ENCODE measurements around the gene NFE2L3. TPM values are rescaled to one million over a fixed set of nuclear protein-coding genes. Genes with fewer than 3 reads are reported as not detected.
"Not testable (repeated sequence)": the region's sequence is repeated elsewhere in the genome, so short reads cannot be mapped to it uniquely, and the experiment has no call there.

The NFE2L3 gene, protein sequence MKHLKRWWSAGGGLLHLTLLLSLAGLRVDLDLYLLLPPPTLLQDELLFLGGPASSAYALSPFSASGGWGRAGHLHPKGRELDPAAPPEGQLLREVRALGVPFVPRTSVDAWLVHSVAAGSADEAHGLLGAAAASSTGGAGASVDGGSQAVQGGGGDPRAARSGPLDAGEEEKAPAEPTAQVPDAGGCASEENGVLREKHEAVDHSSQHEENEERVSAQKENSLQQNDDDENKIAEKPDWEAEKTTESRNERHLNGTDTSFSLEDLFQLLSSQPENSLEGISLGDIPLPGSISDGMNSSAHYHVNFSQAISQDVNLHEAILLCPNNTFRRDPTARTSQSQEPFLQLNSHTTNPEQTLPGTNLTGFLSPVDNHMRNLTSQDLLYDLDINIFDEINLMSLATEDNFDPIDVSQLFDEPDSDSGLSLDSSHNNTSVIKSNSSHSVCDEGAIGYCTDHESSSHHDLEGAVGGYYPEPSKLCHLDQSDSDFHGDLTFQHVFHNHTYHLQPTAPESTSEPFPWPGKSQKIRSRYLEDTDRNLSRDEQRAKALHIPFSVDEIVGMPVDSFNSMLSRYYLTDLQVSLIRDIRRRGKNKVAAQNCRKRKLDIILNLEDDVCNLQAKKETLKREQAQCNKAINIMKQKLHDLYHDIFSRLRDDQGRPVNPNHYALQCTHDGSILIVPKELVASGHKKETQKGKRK
- total RNA-seq = 1 to 10 TPM; 1.8 to 2.0 TPM
- long read RNA-seq, donor 1, transcript NFE2L3-201 (4 exons, 3,686 nt) = major isoform, 5 of 6 reads
- long read RNA-seq, donor 1, partial matches to known transcripts = 0 of 6 reads
- long read RNA-seq, donor 1, other reads (novel, unspliced or antisense) = 1 of 6 reads
- long read RNA-seq, donor 2 = 0 reads

DNA sequence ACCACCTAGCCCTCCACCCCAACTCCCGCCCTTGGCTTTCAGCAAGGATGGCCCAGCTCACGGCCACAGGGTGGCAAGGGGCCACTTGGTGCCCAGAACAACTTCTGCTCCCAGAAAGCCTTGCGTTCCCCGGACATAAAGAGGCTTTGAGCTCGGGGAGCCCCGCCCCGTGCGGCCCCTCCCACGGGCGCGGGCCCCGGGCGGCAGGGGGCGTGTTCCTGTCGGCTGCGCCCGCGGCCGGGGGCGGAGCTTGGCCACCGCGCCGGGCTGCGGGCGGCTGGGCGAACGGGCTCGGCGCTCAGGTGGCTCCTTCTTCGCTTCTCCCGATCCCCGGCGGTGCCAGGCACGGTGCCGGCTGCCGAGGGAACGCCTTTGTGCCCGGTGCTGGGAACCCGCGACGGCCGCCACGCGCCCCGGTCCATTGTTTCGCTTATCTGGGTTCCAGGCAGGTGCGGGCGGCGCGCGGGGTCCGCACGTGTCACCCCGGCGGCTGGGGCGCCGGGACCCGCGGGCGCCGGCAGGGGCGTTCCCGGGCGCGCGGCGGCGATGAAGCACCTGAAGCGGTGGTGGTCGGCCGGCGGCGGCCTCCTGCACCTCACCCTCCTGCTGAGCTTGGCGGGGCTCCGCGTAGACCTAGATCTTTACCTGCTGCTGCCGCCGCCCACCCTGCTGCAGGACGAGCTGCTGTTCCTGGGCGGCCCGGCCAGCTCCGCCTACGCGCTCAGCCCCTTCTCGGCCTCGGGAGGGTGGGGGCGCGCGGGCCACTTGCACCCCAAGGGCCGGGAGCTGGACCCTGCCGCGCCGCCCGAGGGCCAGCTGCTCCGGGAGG lies at the start of gene NFE2L3:
NFE2L3 (plus strand) TSS at position 246 of the 829 bp plus-strand sequence; CDS start at position 547, 301 bp downstream.
- intact Hi-C loops (cut with DNase I) = no loop called here
- DNase-seq (ENCODE audit: low spot score) = peak; percentile 90

DNA sequence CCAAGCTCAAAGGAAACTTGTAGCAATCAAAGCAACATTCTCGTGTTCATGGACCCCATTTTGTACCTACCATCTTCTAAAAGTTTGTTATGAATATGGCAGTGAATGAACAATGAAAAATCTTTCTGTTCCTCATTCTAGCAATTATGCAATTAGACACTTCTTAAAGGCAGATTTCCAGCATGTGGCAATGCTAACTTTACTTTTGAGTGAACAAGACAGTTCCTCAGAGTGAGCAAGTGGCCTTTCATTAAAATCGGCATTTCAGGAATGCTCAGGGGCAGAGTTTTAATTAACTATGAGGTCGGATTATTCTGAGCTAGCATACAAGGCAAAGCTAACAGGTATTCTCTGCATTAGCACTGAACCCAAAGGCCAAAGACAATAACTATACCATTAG lies 48.4 kb upstream of the NFE2L3 start:
- intact Hi-C loops (cut with DNase I) = no loop called here
- DNase-seq (ENCODE audit: low spot score) = no peak

DNA sequence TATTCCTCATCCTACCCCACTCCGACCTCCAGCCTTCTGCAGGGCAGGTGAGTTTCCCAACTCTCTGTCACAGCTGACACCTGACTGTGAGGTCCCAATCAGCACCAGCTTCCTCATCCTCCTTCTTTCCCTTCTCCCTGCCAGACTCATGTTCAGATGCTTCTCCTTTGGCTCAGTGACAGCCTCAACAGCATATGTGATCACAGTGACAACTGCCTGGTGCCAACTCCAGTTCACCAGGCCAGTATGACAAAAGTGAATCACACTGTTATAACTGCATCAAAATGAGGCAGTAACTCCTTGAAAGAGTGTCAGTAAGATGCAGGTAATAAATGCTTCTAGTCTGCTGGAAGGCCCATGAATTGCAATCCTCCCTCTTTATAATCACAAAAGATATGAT lies 46.8 kb upstream of the NFE2L3 start:
- no peak for DNase-seq (ENCODE audit: low spot score)
- intact Hi-C loops (cut with DNase I) = no loop called here

DNA sequence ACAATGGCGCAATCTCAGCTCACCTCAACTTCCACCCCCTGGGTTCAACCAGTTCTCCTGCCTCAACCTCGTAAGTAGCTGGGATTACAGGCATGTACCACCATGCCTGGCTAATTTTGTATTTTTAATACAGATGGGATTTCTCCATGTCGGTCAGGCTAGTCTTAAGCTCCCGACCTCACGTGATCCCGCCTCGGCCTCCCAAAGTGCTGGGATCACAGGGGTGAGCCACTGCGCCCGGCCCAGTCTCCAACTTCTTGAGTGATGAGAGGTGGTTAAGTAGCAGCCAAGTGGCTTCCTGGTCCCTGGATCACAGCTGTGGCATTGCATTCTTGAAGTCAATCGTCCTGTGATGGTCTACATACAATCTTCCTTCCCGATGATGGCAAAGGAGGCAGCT lies 46.1 kb upstream of the NFE2L3 start:
- no peak for DNase-seq (ENCODE audit: low spot score)
- intact Hi-C loops (cut with DNase I) = no loop called here

DNA sequence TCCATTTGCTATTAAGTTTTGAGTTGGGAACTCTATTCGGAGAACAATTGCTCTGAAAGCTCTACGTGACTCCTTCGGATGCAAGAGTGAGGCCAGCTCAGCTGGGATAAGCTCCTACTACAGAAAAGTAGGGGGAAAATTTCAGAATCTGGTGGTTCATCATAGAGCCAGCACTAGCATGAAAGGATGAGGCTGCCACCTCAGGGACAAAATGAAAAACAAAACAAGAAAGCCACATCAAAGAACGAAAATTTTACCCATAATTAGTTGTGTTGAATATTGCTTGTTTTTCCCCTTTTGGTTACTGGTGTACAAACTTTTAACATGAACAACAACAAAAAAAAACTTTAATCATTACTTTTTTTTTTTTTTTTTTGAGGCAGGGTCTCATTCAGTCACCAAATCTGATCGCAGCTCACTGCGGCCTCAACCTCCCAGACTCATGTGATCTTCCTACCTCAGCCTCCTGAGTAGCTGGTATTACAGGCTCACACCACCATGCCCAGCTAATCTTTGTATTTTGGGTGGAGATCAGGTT lies 39.7 kb upstream of the NFE2L3 start:
- intact Hi-C loops (cut with DNase I) = no loop called here
- no peak for DNase-seq (ENCODE audit: low spot score)

DNA sequence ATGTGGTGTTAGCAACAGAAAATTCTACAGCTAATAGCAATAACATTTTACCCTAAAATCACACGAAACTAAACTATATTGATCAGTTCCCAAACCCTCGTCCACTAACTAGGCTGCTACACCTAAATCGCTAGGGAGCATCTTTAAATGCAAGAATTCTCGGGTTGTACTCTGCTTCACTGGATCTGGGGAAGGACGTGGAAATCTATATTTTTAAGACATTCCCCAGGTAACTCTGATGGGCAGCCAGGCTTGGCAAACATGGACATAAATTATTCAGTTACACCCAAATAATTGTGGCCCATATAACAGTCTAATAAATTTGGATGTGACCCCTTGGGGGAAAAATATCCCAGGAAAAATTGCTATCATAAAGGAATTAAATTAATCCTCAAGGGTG lies 36.3 kb upstream of the NFE2L3 start:
- intact Hi-C loops (cut with DNase I) = no loop called here
- no peak for DNase-seq (ENCODE audit: low spot score)

DNA sequence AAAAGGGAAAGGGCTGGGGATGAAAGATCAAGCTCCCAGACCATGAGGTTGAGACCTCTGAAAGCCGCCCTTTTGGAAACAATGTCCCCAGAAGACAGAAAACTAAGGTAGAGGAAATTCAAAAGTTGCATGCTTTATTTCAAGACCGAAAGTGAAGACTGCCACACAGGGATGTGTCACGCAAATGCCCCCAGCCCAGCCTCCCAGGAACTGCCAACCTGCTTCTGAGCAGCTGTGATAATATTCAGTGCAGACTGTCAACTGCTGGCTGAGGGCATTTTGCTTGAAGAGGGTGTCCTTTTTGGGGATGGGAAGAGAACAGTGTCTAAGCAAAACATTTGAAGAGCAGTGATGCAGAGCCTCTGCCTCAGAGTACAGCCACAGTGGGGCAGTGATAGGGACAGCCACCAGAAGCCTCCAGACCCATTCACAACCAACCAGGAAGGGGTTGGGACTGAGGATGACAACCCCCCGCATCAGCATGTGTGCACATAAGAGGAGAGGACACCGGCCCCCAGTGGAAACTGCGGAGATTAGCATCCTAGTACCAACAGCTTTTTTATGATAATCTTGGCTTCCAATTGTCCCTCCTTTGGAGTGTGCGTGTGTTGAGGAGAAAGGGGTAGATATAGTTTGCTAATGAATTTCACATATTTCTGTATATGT lies 34.7 kb upstream of the NFE2L3 start:
- intact Hi-C loops (cut with DNase I) = no loop called here
- no peak for DNase-seq (ENCODE audit: low spot score)

DNA sequence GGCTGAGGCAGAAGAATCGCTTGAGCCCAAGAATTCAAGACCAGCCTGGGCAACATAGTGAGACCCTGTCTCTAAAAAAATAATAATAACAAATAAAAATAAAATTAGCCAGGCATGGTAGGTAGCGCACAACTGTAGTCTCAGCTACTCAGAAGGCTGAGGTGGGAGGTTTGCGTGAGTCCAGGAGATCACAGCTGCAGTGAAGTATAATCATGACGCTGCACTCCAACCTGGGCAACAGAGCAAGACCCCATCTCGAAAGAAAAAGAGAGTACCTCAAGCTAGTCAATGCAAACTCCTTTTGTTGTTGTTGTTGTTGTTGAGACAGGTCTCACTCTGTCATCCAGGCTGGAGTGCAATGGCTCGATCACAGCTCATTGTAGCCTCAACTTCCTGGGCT lies 34.0 kb upstream of the NFE2L3 start:
- intact Hi-C loops (cut with DNase I) = no loop called here
- no peak for DNase-seq (ENCODE audit: low spot score)

DNA sequence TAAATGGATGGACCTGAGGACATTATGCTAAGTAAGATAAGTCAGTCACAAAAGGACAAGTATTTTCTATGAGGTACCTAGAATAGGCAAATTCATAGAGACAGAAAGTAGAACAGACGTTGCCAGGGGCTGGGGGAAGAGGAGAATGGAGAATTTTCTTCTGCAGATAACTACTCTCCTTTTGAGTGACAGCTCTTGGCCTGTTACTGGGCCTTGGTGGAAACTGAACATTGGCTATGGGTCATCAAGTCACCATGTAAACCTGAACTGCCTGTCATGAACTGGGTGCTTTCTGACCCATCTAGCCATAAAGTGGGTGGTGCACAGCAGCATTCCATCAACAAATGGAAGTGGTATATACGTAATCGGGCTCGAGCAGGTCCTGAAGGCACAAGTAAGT lies 29.3 kb upstream of the NFE2L3 start:
- intact Hi-C loops (cut with DNase I) = no loop called here
- DNase-seq (ENCODE audit: low spot score) = no peak

DNA sequence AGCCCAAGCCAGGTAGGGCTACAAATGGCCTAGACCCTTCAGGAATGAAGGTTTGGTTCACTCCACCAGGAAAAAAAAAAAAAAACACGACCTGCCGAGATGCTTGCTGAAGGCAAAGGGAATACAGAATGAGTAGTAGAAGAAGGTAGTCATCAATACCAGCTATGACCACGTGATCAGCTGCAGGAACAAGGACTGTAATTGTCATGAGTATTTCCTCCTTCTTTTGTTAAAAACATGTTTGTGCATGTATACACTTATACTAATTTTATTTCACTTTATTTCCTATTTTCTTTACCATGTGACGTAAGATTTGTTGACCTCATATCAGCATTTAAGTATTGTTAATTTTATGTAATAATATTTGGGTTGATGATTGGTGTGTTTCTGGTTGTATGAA lies 27.2 kb upstream of the NFE2L3 start:
- DNase-seq (ENCODE audit: low spot score); intact Hi-C loops (cut with DNase I): not testable (repeated sequence)

DNA sequence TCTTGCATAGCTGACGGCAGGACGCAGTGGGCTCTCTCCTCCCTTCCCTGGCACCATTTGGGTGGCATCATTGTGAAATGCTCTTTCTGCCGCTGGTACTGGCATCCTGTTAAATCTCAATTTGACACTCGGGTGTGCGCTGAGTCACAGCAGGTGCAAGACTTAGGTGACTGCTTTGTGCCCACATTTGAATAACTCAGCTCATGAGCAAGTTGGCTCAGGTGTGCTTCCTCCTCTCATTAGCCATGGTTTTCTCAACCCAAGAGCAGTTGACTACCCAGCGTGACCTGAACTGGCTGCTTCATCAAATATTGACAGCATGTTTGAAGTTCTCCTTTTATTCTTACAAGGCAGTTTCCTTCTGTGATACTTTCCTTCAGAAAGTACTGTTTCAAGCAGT lies 24.6 kb upstream of the NFE2L3 start:
- no peak for DNase-seq (ENCODE audit: low spot score)
- intact Hi-C loops (cut with DNase I) = no loop called here

DNA sequence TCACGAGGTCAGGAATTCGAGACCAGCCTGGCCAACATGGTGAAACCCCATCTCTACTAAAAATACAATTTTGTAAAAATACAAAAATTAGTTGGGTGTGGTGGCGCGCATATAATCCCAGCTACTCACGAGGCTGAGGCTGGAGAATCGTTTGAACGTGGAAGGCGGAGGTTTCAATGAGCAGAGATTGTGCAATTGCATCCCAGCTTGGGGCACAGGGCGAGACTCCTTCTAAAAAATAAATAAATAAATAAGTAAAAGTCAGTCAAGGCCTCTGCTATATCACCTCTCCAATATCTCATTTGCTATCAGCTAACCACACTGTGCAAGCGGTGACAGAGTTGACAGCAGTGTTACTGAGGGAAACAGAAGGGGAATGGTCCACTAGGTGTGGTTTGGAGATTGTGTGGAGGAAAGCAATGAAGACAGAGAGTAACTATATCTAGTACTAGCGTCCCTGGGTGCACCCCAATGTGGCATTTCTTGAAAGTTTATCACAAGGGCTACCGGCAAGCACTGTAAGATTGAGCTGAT lies 20.9 kb upstream of the NFE2L3 start:
- intact Hi-C loops (cut with DNase I) = no loop called here

DNA sequence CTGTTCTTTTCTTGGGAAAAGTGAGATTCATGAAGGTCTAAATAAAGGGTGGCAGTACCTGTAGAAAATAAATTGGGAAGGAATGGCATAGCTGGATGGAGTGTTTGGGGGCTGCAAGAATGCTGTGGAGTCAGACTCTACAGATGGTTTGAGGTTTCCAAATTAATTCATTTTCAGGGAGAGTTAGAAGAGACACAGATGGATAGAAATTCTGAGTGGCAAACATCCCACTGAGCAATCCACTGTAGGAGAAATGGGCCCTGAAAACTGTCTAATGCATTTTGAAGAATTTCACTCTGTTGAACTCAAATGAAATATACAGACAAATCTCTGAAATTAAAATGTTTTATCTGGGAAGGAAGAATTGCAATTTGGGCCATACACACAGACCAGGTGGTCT lies 16.9 kb upstream of the NFE2L3 start:
- intact Hi-C loops (cut with DNase I) = no loop called here
- no peak for DNase-seq (ENCODE audit: low spot score)

More for the DNA sequence above, 20.9 kb upstream of the NFE2L3 start:
- no peak for DNase-seq (ENCODE audit: low spot score)

DNA sequence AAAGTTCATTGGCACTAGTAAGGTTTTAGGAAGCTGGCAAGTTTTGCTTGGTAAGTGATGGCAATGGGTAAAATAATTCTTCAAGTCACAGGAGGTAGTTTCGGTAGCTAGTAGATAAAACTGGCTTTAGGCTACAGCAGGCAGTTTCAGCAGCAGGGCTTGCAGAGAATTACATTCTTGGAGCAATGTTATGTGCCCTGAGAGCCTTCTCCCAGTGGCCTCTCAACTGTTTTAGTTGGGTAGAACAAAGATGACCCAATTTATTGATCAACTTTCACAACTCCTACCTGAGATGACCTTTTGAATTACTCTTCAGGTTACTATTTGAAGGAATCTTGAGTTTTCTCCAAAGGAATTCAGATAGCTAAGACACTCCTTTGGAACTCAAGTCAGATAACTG lies 16.4 kb upstream of the NFE2L3 start:
- intact Hi-C loops (cut with DNase I) = no loop called here

DNA sequence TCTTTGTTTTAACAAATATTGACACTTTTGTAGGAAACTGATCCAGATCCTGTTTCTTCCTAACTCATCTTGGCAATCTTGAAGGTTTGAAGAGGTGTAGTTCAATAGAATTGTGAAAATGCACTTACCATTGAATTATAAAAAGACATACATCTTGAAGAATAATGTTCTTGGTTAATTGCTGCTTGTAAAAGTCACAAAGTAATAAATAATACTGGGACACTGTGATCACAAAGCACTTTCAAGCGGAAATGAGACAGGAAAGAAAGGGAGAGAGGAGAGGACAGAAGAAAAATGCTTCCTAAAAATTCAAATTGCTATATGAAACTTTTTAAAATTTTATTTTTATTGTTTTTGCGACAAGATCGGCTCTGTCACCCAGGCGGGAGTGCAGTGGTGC lies 15.2 kb upstream of the NFE2L3 start:
- no peak for DNase-seq (ENCODE audit: low spot score)
- intact Hi-C loops (cut with DNase I) = no loop called here

More for the DNA sequence above, 16.4 kb upstream of the NFE2L3 start:
- DNase-seq (ENCODE audit: low spot score) = no peak

DNA sequence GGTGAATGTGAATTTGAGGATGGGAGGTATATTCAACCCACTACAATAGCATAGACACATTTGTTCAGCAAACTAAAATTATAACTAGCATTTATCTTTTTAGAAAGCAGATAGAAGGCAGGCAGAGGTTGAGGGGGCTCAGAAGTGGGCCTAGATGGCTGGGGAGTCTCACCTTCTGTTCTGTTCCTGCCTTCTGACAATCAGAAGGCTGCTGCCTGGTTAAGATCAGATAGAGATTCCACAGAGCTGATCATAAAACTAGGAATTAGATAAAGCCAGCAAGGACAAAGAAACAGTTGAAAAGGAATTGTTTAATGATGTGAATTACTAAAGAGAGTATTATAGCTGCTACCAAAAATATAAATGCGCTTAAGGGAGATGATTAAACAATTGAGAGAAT lies 11.6 kb upstream of the NFE2L3 start:
- DNase-seq (ENCODE audit: low spot score) = no peak
- intact Hi-C loops (cut with DNase I) = no loop called here

DNA sequence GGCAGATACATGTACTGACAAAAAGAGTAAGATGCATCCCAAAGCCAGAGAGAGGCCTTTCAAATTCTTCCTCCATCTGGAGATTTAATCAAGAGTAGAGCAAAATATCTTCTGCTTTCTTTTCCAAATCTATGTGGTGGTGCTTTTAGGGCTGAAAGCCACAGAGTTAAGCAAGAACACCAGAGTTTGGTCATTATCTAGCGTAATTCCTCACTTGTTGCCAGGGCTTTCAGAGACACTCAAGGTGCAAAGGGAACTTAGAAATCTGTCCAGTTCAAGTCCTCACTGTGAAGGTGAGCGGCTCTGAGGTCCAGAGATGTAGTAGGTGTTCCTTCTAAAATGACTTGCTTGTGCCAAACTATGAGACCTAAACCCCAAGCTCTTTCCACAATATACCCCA lies 10.9 kb upstream of the NFE2L3 start:
- no peak for DNase-seq (ENCODE audit: low spot score)
- intact Hi-C loops (cut with DNase I) = no loop called here

DNA sequence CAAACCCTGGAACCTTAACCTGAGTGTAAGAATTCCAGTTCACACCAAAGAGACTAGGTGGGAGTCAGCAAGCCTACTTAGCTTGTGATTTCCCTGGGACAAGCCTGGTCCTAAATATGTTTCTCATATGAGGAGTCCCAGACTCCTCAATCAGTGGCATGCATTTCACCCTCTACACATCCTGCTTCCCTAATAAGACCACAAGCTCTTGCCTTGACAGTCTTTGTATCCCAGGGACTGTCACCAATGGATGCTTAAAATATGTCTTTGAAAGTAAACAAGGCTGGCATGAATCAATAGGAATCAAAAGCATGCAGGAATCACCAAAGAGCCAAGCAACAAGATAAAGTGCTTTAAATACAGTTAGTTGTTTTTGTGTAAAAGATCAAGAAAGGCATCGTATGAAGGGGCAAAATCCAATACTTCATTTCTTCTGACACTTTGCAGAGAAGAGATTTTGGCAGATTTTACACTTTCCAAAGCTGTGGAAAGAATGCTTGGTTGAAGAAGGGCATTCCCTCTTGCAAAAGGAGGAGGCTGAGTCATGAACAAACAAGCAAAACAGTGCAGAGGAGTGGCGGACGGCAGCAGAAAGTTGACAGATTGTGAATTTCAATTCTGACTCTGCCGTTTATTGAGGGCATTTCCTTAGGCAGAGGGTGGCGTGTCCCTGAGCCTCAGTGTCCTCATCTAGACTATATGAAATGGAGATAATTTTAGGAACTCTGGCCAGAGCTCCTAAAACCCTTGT lies 8.5 kb upstream of the NFE2L3 start:
- no peak for DNase-seq (ENCODE audit: low spot score)
- intact Hi-C loops (cut with DNase I) = no loop called here
